RWPE2 (cell line): Measurements from ENCODE around the gene FCHSD2.

Experiments used
- ATAC-seq: fragments of 200-7000 bp; cut with Tn5 transposase; 3 replicates; pipeline ENCODE4 v1.9.1; 2021; ENCODE audit warnings: low read depth
- DNase-seq: peaks from one replicate; pipeline ENCODE4 v3.0.0-alpha.2; 2020; ENCODE audit warnings: low spot score
- H3K27ac ChIP-seq: fragments of 450-650 bp; 2 replicates; pipeline ENCODE4 v1.5.1; 2017; ENCODE audit warnings: mild to moderate bottlenecking; ENCODE audit not compliant: poor library complexity, severe bottlenecking
- H3K27me3 ChIP-seq: fragments of 250-450 bp; sonication (Bioruptor Pico); 2 replicates; pipeline ENCODE4 v1.5.1; 2021; ENCODE audit warnings: mild to moderate bottlenecking, moderate library complexity; ENCODE audit not compliant: insufficient read depth, poor library complexity, severe bottlenecking
- H3K36me3 ChIP-seq: fragments of 250-450 bp; sonication (Bioruptor Pico); 2 replicates; pipeline ENCODE4 v1.5.1; 2020; ENCODE audit warnings: low read depth, mild to moderate bottlenecking, moderate library complexity
- H3K4me1 ChIP-seq: fragments of 250-450 bp; sonication (Bioruptor Pico); 2 replicates; pipeline ENCODE4 v1.5.1; 2021; ENCODE audit warnings: mild to moderate bottlenecking, moderate library complexity; ENCODE audit not compliant: insufficient read depth, poor library complexity, severe bottlenecking
- H3K4me3 ChIP-seq: fragments of 250-450 bp; sonication (Bioruptor Pico); 2 replicates; pipeline ENCODE4 v1.5.1; 2021; ENCODE audit warnings: mild to moderate bottlenecking, moderate library complexity; ENCODE audit not compliant: severe bottlenecking
- H3K9me3 ChIP-seq: fragments of 250-450 bp; sonication (Bioruptor Pico); 2 replicates; pipeline ENCODE4 v1.5.1; 2021; ENCODE audit warnings: mild to moderate bottlenecking, moderate library complexity; ENCODE audit not compliant: severe bottlenecking
- CTCF ChIP-seq: fragments of 450-650 bp; IDR thresholded peaks from one replicate; pipeline ENCODE4 v1.5.1; 2017; ENCODE audit warnings: mild to moderate bottlenecking, moderate library complexity; ENCODE audit not compliant: poor library complexity, severe bottlenecking

The FCHSD2 gene

GRCh38 chr11:72834905-72835304 is 307.2 kb downstream of the FCHSD2 start:
- DNase-seq (no peak), ATAC-seq (no peak)
- Histone ChIP-seq H3K27me3 (no peaks in the 10 kb centered on the region), H3K9me3 (no peaks in the 10 kb centered on the region), H3K27ac (no peak overlapping the region), H3K36me3 (0 out of 2 replicates have a peak, but pooled peaks cover 5% of the 10 kb centered on the region), H3K4me1 (peaks cover 12% of the 10 kb centered on the region), H3K4me3 (no peak overlapping the region)
- no peak for TF ChIP-seq CTCF

- Histone ChIP-seq H3K4me1 (peaks cover 10% of the 10 kb centered on the region), H3K27me3 (no peaks in the 10 kb centered on the region), H3K36me3 (no peaks in the 10 kb centered on the region; the same call in 1 of the 2 replicates), H3K4me3 (no peak overlapping the region), H3K9me3 (no peaks in the 10 kb centered on the region), H3K27ac (no peak overlapping the region)
- ATAC-seq = no peak
- TF ChIP-seq CTCF = no peak
- no peak for DNase-seq
Measured at GRCh38 chr11:72833811-72834493, 308.2 kb downstream of the FCHSD2 start.

- no peak overlapping the region for H3K27ac ChIP-seq
- H3K9me3 ChIP-seq = no peaks in the 10 kb centered on the region
- ATAC-seq (no peak), DNase-seq (no peak)
- H3K27me3 ChIP-seq = no peaks in the 10 kb centered on the region
- no peak overlapping the region for H3K4me3 ChIP-seq
- peaks cover 5% of the 10 kb centered on the region for H3K4me1 ChIP-seq
- peaks cover 5% of the 10 kb centered on the region for H3K36me3 ChIP-seq
- no peak for TF ChIP-seq CTCF
Measured at GRCh38 chr11:72833083-72833733, 308.9 kb downstream of the FCHSD2 start.

GRCh38 chr11:72832301-72833082 is 309.6 kb downstream of the FCHSD2 start:
- Histone ChIP-seq H3K36me3 (peaks cover 5% of the 10 kb centered on the region), H3K4me3 (no peak overlapping the region), H3K27me3 (no peaks in the 10 kb centered on the region), H3K27ac (no peak overlapping the region), H3K4me1 (peaks cover 5% of the 10 kb centered on the region), H3K9me3 (no peaks in the 10 kb centered on the region)
- TF ChIP-seq CTCF = no peak
- DNase-seq (no peak), ATAC-seq (no peak)
